Measurements from ENCODE around the gene RPS13.
"Not testable (repeated sequence)": the region's sequence is repeated elsewhere in the genome, so short reads cannot be mapped to it uniquely, and the experiment has no call there.

RPS13 gene

DNA sequence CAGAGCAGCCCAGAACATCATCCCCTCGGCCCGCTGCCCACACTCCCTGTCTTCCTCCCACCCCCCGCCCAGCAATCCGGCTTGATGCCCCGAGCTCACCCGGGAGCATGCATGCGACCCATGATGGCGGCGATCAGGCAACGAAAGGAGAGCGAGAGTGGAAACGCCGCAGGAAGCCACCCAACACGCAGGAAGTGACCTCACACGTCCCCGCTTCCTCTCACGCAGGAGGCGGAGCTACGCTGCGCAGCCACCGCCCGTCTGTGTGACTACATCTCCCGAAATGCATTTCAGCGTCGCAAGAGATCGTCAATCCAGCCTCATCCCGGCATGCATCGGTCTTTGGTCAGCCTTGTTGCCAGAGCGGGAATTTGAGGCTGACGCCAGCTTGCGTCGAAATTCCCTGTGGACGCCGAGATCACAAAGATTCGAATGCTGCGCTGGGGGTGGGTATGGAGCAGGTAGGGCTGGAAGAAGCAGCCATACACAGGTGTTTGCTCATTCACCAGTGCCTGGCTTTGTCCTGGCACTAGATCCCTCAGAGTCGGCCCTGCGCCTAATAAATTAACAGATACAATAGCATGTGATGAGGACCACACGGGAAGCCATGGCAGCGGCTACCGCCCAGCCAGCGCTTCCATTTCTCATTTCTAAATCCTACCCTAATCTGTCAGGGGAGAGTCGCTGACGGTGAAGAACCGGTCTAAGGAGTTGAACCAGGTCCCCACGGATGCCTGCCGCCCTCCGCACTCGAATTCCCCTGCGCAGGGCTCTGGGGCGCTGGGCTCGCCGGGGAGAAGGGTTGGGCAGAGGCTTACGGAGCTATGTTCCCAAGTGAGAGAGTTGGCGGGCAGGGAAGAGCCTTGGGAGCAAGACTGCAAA is at the start of gene RPS13:
Gene RPS13, minus strand, starts transcription at position 148 of the 882 bp plus-strand sequence. Its CDS starts 26 bp downstream, at position 122.
- peak; percentile 77 for DNase-seq (ENCODE audit: low spot score)

DNA sequence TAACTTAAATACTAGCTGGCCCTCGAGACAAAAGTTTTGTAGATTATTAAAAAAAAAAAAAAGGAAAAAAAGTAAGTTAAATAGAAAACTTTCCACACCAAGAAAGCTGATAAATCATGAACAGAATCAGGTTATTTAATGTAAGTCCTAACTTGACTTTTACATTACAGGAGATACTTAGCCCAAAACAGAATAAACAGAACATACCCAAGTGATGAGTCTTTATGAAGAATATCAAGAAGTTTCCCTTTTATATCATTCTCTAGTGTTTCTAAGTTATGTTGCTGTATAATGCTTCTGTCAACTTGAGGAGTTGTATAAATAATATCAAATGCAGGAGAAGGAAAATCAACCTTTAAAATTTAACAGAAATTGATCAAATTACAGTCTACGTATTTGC is 44.5 kb upstream of the RPS13 start:
- no peak for DNase-seq (ENCODE audit: low spot score)

DNA sequence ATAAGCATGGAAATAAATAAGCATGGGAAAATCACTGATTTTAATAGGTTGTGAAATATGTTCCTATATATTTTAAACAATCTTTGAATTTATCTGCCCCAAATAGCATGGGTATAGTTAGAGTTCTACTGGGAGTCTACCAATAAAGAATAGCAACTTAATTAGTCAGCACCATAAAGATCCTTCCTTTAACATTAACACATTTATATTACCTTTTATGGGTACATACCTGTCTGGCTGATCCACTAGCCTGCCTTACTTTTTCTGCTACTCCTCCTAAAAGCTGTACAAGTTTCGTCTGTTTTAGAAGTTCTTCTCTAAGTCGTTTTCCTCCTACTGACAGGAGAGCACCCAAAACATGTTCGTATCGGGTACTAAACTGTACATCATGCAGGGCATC is 39.8 kb upstream of the RPS13 start:
- no peak for DNase-seq (ENCODE audit: low spot score)

DNA sequence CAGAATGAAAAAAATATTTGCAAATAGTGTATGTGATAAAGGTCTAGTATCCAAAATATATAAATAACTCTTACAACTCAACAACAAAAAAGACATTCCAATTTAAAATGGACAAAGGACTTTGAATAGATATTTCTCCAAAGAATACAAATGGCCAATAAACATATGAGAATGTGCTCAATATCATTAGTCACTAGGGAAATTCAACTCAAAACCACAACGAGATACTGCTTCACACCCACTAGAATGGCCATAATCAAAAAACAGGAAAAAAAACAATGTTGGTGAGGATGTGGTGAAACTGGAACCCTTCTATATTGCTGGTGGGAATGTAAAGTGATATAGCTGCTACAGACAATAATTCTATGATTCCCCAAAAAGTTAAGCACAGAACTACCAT is 38.6 kb upstream of the RPS13 start:
- DNase-seq (ENCODE audit: low spot score): no peak

DNA sequence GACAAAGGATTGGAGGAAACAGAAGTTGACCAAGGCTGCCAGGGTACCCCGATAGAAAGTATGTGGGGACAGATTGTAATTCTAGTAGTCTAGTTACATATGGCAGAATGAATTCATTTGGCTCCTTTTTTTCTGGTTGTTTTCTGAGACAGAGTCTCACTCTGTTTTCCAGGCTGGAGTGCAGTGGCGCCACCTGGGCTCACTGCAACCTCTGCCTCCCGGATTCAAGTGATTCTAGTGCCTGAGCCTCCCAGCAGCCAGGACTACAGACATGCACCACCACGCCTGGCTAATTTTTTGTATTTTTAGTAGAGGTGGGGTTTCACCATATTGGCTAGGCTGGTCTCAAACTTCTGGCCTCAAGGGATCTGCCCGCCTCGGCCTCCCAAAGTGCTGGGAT is 30.3 kb upstream of the RPS13 start:
- DNase-seq (ENCODE audit: low spot score): not testable (repeated sequence)

DNA sequence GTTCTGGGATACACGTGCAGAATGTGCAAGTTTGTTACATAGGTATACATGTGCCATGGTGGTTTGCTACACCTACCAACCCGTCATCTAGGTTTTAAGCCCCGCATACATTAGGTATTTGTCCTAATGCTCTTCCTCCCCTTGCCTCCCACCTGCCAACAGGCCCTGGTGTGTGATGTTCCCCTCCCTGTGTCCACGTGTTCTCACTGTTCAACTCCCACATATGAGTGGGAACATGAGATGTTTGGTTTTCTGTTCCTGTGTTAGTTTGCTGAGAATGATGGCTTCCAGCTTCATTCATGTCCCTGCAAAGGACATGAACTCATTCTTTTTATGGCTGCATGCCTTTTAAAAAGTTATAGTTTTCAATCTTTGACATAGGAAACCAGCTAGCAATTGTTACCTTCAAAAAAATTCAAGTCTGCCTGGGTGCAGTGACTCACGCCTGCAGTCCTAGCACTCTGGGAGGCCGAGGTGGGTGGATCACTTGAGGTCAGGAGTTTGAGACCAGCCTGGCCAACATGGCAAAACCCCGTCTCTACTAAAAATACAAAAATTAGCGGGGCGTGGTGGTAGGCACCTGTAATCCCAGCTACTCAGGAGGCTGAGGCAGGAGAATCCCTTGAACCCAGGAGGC is 28.1 kb upstream of the RPS13 start:
- DNase-seq (ENCODE audit: low spot score): not testable (repeated sequence)

DNA sequence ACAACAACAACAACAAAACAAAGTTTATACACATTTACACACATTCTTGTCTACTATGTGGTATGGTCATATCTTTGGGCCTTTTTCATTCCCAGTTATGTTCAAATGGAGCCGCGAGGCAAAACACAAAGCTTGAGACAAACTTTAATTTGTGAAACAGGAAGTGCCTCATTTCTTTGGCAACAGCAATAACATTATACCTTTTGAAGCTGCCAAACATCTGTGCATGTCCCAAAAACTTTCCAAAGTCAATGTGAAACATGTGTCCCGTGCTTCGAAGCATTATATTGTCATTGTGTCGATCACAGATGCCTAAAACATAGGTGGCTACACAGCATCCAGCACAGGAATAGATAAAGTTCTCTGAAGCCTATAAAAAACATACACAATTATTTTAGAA is 25.0 kb upstream of the RPS13 start:
- no peak for DNase-seq (ENCODE audit: low spot score)

DNA sequence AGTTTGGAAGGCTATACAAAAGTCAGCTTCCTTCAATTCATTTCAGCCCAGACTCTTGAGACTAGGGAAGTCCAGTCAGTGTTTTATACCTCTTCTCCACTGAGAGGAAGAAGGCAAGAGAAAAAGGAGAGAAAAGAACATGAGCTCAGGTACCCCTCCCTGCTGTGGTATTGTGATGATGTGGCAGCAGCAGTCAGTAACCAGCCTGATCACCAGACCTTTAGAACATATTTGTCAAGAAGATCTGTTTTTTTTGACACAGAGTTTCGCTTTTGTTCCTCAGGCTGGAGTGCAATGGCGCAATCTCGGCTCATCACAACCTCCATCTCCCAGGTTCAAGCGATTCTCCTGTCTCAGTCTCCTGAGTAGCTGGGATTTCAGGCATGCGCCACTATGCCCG is 21.2 kb upstream of the RPS13 start:
- no peak for DNase-seq (ENCODE audit: low spot score)

DNA sequence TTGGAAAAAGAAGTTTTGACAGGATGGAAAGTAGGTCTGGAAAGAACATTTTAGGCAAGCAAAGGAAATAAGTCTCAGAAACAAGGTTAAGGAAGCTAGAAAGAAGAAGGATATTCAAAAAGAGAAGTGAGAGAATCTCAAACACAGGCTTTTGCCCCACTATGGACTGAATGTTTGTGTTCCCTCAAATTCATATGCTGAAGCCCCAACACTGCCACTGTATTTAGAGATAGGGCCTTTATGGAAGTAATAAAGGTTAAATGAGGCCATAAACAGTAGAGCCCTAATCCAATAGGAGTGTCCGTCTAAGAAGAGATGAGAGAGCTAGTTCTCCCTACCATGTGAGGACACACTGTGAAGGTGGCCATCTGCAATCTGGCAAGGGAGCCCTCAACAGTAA is 20.6 kb upstream of the RPS13 start:
- DNase-seq (ENCODE audit: low spot score): no peak

DNA sequence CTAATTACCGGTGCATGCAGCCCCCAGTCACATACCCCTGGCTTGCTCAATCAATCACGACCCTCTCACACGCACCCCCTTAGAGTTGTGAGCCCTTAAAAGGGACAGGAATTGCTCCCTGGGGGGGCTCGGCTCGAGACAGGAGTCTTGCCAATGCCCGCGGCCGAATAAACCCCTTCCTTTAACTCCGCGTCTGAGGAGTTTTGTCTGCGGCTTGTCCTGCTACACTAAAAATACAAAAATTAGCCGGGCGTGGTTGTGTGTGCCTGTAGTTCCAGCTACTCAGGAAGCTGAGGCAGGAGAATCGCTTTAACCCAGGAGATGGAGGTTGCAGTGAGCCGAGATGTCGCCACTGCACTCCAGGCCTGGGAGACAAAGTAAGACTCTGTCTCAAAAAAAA is 8.5 kb upstream of the RPS13 start:
- not testable (repeated sequence) for DNase-seq (ENCODE audit: low spot score)

DNA sequence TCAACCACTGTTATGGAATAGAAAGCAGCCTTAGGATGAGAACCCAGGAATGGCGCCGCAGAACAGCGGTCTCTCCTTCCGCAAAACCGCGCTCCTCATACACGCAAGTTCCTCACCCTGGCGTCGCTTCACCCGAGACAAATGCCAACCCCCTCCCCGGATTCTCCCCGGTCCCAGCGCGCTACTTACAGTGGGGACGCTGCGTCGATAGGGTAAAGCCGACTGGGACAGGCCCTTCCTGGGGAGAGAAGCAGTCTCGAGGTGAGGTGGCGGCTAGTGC is 287 bp downstream of the RPS13 start:
- DNase-seq (ENCODE audit: low spot score): peak; percentile 10

DNA sequence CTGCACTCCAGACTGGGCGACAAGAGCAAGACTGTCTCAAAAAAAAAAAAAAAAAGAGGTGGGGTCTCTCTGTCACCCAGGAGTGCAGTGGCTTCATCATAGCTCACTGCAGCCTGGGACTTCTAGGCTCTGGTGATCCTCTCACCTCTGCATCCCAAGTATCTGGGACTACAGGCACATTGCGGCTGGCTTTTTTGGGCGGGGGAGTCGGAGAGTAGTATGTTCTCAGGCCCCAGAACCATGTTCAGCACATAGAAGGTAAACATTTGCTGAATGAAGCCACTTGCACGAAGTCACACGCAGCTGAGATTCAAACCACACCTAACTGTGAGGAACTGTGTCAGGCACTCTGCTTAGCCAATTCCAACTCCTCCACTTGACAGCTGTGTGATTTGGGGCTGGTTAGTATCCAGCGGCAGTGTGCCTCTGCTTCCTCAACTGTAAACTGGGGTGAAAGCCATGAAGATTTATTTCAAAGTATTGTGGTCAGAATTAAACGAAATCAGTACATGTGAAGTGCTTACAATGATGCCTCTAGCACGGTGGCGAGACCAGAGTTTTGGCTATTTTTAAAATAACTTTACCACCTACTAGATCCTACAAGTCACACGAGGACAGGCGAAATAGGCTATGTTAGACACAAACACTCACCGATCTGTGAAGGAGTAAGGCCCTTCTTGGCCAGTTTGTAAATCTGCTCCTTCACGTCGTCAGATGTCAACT is 789 bp downstream of the RPS13 start:
- DNase-seq (ENCODE audit: low spot score): no peak

DNA sequence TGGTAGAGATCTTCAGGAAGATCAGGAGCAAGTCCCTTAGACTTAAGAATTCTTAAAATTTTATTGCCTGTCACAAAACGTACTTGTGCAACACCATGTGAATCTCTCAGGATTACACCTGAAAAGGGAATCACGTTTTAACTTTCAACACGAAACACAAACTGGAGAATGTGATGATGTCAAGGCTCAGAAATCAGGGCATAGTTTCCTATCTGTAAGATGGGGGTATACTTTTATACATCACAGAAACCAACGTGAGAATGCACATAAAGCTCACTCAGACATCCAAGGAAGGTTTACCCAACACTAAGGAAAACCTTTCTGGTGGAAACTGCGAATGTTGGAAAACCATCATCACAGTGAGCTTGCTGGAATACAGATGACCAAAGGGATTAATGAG is 2.0 kb downstream of the RPS13 start:
- no peak for DNase-seq (ENCODE audit: low spot score)

DNA sequence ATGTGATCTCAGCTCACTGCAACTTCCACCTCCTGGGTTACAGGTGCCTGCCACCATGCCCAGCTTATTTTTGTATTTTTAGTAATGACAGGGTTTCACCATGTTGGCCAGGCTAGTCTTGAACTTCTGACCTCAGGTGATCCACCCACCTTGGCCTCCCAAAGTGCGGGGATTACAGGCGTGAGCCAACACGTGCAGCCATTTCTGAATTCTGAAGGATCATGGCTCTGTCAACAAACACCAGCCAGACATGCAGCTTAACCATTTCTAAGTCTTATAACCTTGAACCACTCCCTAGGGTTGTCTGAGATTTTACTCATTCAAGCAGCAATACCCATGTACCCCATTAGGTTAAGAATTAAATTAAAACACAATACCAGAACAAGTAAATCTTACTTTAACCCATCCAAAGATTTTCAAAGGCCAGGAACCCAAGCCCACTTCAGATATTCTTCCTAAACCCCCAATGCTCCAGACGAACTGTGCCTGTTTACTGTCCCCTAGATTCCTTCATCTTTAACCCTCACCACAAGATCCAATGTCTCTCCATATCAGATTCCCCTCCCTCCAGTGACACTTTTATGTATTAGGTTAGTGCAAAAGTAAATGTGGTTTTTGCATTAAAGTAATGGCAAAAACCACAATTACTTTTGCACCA is 4.0 kb downstream of the RPS13 start:
- DNase-seq (ENCODE audit: low spot score): no peak

DNA sequence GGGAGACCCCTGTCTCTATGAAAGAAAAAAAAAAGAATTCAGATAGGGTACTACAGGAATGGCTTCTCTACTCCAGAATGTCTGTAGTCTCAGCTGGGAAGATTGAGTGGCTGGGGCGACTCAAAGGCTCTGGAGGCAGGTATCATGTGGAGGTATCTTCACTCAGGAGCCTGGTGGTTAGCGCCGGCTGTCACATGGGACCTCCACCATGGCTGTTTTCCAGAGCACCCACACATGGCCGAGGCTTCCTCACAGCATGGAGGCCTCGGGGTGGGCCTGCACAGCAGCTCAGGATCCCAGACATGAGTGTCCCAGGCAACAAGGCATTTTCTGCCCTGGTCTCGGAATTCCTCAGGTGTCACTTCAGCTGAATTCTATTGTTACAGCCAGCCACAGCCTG is 10.1 kb downstream of the RPS13 start:
- no peak for DNase-seq (ENCODE audit: low spot score)

DNA sequence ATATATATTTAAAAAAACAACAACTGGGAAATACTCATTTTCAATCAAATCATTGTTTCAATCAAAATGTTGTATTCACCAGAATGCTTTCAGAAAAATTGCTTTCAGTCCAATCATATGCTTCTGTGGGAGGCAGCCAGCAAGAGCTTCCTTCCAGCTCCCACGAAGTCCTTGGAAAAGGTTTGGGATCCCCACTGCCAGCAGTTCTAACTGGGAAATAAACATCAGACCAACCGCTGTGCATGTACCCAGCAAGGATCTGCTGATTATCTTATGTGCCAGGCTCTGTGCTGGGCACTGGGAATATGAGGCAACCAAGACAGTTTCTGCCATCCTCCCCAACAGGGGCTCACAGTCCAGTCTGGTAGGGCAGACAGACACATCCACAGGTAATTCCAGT is 10.8 kb downstream of the RPS13 start:
- DNase-seq (ENCODE audit: low spot score): no peak

DNA sequence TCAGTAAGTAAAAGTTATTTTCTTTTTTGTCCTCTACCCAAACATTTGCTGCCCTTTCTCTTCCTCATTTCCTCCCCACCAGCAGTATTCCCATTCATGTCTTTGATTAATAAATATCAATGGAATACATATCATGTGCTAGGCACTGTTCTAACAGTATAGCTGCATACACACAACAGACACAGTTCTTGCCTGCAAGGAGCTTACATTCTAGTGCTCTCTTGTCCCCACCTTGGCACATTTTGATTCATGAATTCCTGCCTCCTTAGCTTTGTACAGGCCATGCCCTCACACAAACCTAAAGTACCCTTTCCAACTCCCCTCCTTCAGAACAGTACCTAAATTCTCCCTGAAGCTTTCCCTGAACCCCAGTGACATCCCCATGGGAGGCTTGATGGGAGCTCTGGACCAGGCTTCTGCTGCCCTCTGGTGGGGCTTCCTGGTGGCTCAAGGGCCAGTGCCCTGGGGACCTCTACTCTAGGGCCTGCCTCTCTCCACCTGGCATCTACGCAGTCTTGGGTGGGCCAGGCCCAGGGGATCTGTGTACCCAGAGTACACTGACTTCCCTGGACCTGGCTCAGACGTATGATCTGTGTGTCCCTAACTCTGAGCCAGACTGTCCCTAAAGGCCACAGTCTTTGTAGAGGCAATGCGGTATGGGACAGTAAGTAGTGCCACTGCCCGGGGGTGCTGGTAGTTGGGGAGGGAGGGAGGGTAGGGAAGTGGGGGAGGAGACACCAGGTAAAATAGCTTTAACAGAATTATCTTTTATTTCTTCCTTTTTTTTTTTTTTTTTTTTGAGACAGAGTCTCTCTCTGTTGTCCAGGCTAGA is 14.1 kb downstream of the RPS13 start:
- peak; percentile 55 for DNase-seq (ENCODE audit: low spot score)

DNA sequence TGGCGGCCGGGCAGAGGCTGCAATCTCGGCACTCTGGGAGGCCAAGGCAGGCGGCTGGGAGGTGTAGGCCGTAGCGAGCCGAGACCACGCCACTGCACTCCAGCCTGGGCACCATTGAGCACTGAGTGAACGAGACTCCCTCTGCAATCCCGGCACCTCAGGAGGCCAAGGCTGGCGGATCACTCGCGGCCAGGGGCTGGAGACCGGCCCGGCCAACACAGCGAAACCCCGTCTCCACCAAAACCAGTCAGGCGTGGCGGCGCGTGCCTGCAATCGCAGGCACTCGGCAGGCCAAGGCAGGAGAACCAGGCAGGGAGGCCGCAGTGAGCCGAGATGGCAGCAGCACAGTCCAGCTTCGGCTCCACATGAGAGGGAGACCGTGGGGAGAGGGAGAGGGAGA is 26.3 kb downstream of the RPS13 start:
- DNase-seq (ENCODE audit: low spot score): not testable (repeated sequence)

DNA sequence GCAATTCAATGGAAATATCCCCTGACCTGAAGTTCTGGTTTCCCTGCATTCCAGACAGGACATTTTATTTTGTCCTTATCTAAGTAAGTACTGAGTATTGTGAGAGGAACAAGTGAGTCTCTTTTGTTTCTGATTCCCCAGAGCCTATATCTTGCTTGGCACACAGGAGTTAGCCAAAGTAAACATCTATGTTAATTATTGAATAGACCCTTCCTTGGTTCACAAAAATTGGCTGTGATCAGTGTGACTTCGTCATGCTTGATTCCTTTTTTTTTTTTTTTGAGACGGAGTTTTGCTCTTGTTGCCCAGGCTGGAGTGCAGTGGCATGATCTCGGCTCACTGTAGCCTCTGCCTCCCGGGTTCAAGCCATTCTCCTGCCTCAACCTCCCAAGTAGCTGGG is 29.0 kb downstream of the RPS13 start:
- not testable (repeated sequence) for DNase-seq (ENCODE audit: low spot score)

DNA sequence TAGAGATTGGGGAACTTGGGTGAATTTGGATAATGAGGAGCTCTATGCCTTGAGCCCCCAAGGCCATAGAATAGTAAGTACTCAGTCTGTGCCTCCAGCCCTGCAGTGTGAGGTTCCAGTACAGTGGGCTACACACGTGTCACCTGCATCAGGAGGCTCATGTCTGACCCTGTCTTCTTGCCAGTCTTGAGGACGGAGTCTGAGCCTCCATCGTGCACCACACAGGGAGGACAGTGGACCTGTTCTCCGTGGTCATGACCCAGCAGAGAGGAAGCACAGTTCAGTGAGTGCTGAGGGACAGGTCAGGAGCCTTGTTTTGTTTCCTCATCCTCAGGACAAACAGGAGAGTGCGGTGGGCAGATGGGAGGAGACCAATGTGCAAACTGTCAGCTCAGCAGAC is 30.8 kb downstream of the RPS13 start:
- no peak for DNase-seq (ENCODE audit: low spot score)

All from HuH-7.5 (cell line).